Putamen (tissue), 1 donor: ENCODE measurements around the gene HPX.

Experiments
- DNase-seq: peaks from one replicate; pipeline ENCODE4 v3.0.0-alpha.2; 2016; ENCODE audit warnings: low spot score

Gene HPX

GRCh38 chr11:6459099-6459450, 18.3 kb upstream of the HPX start:
- DNase-seq = no peak

- no peak for DNase-seq
These were observed 17.7 kb upstream of the HPX start for GRCh38 chr11:6458352-6459098.

GRCh38 chr11:6457581-6458320, 17.0 kb upstream of the HPX start:
- DNase-seq = no peak

- DNase-seq = no peak
These were observed 15.7 kb upstream of the HPX start for GRCh38 chr11:6456361-6457073.

GRCh38 chr11:6455070-6455469, 14.3 kb upstream of the HPX start:
- DNase-seq = no peak

GRCh38 chr11:6453152-6453551, 12.4 kb upstream of the HPX start:
- DNase-seq = no peak

GRCh38 chr11:6452219-6452618, 11.4 kb upstream of the HPX start:
- DNase-seq = no peak

- no peak for DNase-seq
These were observed 7.8 kb upstream of the HPX start for GRCh38 chr11:6448574-6448973.

GRCh38 chr11:6443269-6444003, 2.6 kb upstream of the HPX start:
- DNase-seq = peak; percentile 75

GRCh38 chr11:6442441-6442840, 1.7 kb upstream of the HPX start:
- DNase-seq = no peak

GRCh38 chr11:6438979-6439571, 1.7 kb downstream of the HPX start:
- peak; percentile 59 for DNase-seq

GRCh38 chr11:6437993-6438392, 2.8 kb downstream of the HPX start:
- DNase-seq = no peak

- no peak for DNase-seq
These were observed 3.4 kb downstream of the HPX start for GRCh38 chr11:6437423-6437822.

GRCh38 chr11:6433998-6434660, 6.7 kb downstream of the HPX start:
- no peak for DNase-seq

- no peak for DNase-seq
These were observed 8.9 kb downstream of the HPX start for GRCh38 chr11:6431861-6432260.

GRCh38 chr11:6427516-6427915, 13.3 kb downstream of the HPX start:
- no peak for DNase-seq

GRCh38 chr11:6420677-6421076, 20.1 kb downstream of the HPX start:
- no peak for DNase-seq

GRCh38 chr11:6419009-6419631, 21.7 kb downstream of the HPX start, which contains the start of gene APBB1:
Gene APBB1 (minus strand): TSS chr11:6419094. CDS start chr11:6411347, 7,747 bp downstream.
- DNase-seq = peak; percentile 83

GRCh38 chr11:6418557-6419008, 22.2 kb downstream of the HPX start:
- DNase-seq = no peak

- no peak for DNase-seq
These were observed 22.8 kb downstream of the HPX start for GRCh38 chr11:6417907-6418556.
